Dedifferentiated amniotic fluid mesenchymal stem cell (primary cell): ENCODE measurements around the gene DOK7.

ENCODE experiments used
- DNase-seq: peaks from one replicate; pipeline ENCODE4 v3.0.0-alpha.2; 2016; ENCODE audit errors: extremely low spot score

The DOK7 gene

DNA sequence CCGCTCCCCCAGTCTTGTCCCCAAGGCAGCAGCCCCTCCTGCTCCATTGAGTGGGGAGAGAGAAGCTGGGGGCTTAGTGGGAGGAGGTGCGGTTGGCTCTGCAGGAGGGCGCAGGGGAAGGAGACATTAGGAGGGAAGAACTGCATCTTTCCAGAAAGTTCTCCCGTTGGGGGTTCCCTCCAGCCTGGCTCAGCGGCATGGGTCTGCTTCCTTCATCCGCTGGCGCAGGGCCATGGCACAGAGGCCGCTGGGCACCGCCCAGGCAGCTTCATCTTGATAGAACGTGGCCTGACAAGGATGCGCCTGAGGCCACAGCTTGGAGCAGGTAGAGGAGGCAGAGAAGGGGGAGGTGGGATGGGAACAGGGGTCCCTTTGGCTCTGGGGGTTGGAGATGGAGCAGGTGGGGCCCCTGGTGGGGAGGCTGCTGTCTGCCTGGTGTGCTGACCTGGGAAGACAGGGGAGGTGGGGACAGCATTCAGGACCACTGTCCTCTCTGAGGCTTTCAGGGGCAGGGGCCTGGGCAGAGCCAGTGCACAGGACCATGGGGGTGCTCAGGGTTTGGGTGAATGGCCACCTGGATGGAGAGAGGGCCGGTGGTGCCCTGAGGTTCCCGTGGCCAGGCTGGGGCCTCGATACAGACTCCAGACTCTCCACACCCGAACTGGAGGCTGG, 12.1 kb downstream of the DOK7 start:
- DNase-seq: no peak

DNA sequence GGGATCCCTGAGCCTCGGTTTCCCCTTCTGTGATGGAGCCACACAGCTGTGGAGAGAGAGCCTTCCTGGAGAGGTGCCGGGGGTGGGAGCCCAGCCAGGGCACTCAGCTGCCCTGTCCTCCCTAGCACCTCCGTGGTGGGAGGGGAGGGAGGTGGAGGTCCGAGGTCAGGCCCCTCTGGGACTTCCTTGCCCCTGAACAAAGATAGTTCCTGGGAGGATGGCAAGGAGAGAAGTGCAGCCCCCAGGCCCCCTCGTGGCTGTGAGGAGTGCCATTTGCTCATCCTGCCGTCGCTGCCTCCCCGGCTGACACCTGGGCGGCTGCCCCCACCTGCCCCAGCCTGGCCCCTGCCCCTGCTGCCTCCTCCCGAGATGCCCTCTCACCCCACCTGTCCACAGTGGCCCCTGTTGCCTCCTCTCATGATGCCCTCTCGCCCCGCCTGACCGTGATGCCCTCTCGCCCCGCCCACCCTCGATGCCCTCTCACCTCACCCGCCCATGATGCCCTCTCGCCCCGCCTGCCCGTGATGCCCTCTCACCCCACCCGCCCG, 12.7 kb downstream of the DOK7 start:
- no peak for DNase-seq

DNA sequence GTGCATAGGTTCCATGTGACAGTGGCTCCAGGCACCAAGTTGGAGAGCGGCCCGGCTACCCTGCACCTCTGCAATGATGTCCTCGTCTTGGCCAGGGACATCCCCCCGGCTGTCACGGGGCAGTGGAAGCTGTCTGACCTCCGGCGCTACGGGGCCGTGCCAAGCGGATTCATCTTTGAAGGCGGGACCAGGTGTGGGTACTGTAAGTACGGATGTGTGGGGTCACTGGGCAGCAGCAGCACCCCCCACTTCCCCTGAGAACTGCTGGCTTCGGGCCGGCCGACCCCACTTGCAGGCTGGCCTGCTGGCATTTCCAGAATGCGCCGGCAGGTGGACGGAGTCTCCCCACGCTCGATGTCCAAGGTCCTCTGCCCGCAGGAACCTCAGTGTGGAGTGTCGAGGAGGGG, 13.2 kb downstream of the DOK7 start:
- DNase-seq: no peak

DNA sequence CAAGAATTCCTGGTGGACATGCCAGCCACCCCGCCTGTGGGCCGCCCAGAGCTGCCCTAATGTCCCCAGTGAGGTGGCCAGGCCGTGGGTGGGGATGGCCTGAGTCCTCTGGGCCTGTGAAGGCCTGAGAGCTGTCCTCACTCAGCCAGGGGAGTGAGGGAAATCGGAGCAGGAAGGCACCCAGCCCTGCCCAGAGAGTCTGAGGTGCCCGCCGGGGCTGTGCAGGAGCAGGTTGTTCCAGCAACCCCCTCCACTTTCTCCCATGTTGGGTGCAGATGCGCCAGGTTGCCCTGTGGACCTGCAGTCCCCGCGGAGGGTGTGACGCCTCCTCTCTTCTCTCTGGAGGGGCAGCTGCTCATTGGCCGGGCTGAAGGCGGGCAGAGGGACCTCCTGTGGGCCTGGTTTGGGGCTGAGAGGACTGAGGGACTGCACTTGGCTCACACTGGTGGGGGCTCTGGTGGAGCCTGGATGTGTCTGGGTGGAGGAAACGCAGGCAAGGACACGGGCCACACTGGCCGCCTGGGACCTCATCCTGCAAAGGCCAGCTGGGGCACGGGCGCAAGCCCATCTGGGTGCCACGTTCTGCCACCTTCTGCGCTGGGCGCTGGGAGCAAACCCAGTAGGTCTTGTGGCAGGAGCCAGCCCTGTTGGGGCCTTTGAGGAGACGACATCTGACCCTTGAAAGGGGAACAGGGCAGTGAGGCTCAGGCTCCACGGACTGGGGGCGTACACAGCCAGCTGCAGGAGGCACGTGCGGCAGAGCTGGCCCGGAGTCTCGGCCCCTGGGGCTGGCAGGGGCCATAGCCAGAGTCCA, 14.0 kb downstream of the DOK7 start:
- DNase-seq: no peak

DNA sequence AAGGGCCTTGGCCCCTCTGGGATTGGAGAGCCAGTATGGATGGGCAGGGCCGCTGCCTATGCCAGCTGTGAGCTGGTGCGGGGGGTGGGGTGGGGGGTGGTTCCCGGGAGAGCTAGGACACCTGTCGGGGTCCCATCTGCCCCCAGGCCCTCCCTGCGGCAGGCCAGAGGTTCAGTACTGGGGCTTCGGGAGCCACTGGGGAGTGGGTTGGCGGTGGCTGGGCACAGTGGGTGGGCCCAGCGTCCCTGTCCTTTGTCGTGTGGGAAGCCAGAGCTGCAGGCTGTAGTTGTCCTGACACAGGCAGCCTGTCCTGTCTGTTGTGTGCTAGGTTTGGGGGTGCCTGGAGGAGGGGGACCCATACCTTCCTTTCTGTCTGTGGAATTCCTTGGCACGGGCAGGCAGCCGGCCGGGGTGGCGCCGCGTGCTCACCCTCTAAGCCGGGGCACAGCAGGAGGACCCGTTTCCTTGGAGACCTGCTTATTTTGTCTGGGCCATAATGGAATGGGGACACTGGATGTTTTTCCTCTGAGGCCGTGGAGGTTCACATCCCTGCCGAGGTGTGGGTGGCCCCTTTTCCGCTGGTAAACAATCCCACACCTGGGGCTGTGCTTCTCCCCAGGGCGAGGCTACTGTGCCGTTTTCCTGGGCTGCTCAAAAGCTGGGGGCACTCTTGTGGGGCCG, 14.8 kb downstream of the DOK7 start:
- no peak for DNase-seq

DNA sequence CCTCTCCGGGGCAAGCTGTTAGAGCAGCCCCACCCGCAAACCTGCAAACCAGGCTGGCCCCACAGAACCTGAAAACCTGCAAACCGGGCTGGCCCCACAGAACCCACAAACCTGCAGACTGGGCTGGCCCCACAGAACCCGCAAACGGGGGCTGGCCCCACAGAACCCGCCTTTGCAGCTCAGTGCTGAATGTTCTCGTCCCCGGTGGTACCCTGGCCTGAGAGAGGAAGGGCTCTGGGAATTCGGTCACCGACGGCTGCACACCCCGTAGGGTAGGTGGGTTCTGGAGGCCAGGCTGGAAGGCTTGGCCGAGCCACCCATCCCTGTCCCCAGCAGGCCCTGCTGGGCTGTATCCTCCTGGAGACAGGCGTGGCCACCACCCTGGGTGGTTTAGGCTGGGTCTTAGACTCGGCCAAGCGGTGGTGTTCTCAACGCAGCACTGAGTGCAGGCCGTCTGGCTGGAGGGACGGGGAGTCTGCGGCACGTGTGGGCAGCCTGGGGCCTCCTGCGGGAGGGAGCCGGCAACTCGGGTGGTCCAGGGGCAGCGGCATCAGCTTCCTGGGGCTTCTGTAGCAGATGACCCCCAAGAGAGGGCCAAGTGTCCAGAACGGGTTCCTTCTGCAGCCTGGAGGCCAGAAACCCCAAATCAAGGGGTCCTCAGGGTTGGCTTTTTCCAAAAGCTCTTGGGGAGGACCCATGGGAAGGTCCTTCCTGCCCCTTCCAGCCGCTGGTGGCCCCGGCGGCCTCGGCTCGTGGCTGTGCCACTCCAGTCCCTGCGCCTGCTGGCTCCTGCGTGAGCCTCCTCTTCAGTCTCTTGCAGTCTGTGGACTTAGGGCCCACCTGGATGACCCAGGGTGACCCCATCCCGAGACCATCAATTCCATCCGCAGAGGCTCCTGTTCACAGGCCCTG, 15.6 kb downstream of the DOK7 start:
- no peak for DNase-seq

DNA sequence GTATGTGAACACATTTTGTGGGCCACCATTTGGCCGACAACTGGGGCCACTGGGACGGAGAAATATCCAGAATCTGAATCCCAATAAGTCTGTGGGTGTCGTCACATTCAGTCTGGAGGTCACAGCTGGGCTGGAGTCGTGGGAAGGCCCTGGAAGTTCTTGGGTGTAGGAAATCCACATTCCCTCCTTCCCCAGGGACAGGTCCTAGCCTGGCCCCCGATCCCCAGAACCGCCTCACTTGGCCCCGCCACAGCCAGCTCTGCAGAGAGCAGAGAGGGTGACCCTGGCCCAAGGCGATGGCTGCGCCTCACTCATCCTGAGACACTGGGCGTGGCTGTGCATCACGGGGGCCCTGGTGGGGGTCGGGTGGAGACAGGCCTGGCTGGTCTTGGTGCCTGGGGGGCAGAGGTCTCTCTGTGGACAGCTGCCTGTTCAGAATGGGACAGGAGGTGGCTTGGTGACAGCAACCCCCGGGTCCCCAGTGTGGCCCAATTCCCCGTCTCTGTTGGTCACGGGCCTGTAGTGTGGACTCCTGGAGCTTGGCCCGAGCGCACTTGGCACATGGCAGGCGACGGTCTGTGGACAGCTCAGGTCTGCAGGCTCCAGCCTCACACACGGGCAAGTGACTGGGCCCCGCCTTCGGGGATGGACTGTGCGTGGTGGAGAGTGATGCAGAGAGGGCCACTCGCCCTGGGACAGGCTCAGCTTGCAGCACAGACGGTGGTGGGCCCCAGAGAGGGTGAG, 16.4 kb downstream of the DOK7 start:
- no peak for DNase-seq

DNA sequence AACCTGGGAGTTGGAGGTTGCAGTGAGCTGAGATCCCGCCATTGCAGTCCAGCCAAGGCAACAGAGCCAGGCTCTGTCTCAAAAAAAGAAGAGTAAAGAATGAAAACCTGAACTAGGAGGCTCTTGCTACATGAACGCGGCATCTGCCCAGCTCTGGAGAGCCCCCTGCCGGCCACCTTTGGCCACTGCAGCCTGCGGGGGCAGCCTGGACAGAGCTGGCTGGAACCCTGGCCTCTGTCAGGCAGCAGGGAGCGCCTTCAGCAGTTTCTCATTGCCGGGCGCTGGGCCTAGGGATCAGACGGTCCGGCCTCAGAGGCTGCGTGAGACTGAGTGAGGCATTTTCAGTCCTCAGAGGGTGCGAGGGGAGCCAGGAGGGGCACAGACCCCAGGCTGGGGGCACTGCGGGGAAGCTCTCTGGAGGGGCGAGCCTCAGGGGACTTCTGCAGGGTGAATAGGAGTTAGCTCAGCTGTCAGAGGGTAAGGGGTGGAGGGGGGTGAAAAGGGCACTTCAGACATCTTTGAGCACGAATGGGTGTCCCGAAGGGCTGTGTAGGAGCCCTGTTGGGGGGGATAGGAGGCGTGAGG, 17.5 kb downstream of the DOK7 start:
- peak; percentile 42 for DNase-seq

DNA sequence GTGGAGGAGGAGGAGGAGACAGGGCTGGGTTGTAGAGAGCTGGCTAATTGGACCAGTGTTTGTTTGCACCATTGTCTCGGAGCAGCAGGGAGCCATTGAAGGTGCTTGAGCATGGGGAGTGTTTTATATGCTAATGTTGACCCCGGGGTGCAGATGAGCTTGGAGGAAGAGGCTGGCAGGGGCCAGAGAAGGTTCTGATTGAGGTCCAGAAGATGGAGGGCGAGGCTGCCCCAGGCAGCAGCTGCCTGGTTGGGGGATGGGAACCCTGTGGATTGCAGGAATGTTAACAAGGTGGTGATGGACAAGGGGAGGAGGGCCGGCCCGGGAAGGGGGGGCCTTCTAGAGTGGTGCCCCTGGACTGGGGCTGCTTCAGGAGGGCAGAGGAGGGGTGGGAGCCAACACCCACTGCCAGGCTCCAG, 18.0 kb downstream of the DOK7 start:
- no peak for DNase-seq

DNA sequence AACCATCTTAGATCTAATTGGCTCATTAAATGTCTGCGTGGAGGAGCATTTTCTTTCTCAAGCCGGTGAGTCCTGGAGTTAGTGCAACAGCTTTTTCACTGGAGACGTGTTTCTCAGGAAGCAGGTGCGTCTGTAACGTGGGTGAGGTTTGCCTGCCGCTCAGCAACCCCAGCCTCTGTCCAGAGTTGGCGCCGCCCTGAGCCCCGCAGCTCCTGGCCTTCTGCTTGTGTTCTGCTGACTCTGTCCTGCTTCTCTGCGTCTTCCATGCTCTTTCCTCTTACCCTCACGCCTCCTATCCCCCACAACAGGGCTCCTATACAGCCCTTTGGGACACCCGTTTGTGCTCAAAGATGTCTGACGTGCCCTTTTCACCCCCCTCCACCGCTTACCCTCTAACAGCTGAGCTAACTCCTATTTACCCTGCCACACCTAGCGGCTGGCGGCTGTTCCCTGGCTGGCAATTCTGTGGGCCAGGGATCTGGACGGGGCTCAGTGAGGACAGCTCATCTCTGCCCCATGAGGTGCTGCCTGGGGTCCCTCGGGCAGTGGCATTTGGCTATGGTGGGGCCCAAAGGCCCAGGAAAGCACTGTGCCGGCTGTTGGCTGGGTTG, 18.8 kb downstream of the DOK7 start:
- DNase-seq: no peak

DNA sequence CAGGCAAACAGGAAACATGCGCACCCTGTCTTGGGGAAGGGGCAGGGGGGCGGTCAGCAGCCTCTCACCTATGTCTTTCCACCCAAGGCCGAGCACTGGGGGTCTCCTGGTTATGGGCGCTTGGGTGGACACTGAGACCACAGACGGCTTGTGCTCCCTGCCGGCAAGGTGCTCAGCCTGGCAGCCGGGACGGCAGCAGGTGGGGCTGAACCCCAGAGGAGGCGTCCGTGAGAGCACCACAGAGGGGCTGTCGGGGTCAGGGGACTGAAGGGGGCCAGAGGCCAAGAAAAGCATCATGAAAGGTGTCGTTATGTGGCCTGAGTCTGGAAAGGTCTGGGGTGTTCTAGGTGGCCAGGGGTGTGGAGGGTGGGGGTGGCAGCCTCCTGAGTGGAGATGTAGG, 19.6 kb downstream of the DOK7 start:
- no peak for DNase-seq

DNA sequence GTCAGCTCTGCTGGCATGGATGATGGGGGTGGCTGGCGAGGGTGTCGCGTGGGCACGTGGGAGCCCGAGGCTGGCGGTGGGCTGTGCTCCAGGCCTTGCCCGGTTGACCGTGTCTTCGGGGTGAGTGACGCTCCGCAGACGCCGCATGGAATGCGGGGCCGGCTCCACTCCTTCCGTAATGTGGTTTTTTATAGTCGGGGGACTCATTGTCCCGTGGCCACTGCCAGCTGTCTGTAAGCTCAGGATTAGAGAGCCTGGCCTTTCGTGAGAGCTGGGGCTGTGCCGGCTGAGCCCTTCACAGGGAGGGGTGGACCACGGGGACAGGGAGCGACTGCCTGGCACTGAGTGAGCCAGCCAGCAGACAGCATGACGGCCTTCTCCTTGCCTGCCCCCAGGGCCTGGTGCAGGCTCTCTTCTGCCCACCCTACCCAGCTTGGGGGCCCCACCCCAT, 20.4 kb downstream of the DOK7 start:
- no peak for DNase-seq

DNA sequence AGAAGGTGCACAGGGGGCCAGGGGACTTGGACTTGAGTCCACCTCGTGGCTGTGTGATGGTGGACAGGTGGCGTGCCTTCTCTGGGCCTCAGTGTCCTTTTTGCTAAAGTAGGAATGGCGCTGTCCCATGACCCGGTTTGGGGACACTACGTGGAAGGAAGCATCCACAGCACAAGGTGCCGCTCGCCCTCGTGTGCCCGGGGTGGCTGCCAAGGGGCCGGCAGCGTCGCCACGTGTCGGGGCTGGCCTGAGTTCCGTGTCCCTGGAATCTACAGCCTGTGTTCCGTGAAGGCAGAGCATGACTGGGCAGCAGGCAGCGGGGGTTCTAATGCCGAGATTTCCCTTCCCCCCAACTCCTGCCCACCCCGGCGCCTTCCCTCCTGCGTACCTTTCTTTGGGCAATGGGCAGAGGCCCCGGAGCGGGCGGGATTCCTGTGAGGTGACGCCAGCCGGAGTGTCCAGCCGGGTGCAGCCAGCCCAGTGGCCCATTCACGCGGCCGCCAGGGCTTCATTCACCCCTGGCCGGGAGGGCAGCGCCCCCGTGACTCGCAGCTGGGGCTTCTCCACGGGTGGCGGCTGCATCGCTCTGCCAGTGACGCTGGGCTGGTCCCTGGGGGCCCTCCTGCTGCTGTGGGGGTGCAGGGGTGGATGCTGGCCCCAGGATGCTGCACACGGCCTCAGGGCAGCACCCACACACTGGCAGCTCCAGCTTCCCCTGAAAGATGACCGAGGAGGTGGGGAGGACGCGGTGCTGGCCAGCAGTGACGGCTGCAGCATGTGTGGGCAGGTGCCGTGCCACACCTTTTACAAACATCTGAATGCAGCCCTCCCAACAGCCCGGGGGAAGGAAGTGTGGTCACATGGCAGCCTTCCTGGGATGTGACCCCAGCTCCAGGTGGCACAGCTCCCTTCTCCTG, 21.2 kb downstream of the DOK7 start:
- no peak for DNase-seq

DNA sequence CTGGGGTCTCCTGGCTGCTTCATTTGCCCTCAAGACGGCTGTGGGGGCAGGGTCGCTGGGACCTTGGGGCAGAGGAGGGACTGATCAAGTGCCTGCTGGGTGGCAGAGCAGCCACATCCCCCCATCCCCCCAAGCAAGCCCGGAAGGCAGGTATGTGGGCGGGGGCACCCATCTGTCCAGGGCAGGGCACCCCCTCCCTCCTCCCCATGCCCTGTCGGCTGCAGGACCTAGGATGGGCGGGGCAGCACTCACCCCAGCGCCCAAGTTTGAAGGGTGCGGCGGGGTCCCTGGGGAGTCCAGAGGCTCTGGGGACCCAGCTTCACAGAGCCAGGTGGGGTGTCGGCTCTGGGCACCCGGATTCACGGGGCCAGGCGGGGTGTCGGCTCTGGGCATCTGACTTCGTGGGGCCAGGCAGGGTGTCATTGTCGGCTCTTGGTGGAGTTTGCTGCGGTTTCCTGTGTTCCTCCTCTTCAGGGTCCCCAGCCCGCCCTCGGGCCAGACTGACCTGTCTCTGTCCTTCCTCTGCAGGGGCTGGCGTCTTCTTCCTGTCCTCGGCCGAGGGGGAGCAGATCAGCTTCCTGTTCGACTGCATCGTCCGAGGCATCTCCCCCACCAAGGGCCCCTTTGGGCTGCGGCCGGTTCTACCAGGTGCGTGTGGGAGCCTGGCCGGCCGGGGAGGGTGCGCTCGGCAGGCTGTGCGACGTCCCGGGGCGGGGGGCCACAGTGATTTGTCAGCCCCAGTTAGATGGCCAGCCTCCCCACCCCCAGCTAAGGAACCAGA, 22.1 kb downstream of the DOK7 start:
- DNase-seq: no peak

DNA sequence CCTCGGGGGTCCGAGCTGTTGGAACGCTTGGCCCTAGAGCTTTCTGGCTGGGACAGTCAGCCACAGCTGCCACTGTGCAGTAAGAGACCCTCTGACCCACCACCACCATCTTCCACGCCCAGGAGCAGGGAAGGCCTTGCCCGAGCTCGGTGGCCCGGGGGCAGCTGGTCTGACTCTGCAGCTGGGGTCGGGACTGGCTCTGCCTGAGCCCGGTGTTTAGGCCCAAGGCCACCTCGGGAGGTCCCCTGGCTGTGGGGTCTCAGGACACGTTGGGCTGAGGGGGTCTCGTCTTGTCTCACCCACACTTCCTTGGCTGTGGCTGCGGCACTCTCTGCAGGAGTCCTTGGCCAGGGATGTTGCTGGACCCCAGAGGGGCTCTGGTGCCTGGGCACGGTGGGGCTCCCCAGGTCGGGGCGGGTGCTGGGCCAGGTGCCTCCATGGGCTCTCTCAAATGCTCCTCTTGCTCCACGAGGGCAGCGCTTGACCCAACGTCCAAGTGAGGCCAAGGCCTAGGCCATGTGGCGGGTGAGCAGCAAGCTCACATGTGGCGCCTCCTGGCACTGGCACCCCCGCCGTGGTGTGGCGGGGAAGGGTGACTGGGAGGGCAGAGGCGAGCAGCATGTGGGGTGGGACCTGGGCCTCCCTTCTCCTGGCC, 22.9 kb downstream of the DOK7 start:
- DNase-seq: no peak

DNA sequence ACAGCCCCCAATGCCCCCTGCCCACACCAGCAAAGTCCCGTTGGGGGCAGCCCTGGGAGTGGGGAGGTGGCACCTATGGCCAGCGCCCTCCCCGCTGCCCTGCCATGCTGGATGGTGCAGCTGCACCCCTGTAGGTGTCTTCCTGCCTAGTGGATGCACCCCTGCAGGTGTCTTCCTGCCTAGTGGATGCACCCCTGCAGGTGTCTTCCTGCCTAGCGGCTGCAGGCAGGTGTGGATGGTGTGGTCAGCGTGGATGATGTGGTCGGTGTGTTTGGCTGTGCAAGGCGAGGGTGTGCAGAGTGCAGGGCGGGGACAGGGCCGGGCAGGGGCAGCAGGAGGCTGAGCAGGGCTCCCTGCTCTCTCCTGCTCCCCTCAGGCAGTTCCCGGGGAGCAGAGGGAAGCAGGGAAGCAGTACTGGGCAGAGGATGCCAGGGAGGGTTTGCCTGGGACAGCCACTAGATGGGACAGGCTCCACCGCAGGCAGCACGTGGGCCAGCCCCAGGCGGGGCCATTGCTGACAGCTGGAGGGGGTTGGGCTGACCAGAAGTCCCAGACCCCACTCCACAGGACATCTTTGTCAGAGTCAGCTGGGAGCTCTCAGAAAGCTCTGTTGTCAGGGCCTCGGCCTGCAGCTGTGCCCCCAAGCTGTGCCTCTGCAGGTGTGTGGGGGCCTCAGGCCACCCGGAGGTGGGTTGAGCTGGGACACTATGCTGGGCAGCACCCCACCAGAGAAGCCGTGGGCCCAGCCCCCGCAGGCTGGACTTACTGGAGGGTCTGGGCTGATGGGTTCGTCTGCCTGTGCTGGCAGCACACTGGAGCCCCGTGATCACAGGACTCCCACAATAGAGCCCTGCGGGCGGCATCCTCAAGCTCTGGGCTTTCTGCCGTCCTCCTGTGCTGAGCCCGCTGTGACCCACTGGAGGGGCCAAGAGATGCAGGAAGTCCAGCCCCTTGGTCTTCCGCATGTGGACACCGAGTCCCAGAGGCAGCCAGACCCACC, 23.7 kb downstream of the DOK7 start:
- DNase-seq: no peak
